ENCODE data around the gene ZNF512.
"Not testable (repeated sequence)": the region's sequence is repeated elsewhere in the genome, so short reads cannot be mapped to it uniquely, and the experiment has no call there.

DNA sequence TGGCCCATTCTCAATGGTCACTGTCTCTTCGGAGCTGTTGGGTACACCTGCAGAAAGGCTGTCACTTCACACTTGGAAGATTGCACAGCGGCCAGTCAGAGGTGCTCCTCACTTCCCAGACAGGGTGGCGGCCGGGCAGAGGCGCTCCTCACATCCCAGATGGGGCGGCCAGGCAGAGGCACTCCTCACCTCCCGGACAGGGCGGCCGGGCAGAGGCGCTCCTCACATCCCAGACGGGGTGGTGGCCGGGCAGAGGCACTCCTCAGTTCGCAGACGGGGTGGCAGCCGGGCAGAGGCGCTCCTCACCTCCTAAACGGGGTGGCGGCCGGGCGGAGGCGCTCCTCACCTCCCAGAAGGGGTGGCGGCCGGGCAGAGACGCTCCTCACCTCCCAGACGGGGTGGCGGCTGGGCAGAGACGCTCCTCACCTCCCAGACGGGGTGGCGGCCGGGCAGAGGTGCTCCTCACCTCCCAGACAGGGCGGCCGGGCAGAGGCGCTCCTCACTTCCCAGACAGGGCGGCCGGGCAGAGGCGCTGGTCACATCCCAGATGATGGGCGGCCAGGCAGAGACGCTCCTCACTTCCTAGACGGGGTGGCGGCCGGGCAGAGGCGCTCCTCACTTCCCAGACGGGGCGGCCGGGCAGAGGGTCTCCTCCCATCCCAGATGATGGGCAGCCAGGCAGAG lies 11.3 kb downstream of the ZNF512 start:
- TF ChIP-seq, protein P1, sequence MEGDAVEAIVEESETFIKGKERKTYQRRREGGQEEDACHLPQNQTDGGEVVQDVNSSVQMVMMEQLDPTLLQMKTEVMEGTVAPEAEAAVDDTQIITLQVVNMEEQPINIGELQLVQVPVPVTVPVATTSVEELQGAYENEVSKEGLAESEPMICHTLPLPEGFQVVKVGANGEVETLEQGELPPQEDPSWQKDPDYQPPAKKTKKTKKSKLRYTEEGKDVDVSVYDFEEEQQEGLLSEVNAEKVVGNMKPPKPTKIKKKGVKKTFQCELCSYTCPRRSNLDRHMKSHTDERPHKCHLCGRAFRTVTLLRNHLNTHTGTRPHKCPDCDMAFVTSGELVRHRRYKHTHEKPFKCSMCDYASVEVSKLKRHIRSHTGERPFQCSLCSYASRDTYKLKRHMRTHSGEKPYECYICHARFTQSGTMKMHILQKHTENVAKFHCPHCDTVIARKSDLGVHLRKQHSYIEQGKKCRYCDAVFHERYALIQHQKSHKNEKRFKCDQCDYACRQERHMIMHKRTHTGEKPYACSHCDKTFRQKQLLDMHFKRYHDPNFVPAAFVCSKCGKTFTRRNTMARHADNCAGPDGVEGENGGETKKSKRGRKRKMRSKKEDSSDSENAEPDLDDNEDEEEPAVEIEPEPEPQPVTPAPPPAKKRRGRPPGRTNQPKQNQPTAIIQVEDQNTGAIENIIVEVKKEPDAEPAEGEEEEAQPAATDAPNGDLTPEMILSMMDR (IDR thresholded peaks at IDR 0.05), result not testable (repeated sequence)
- TF ChIP-seq POLR2A (IDR thresholded peaks at IDR 0.05), result not testable (repeated sequence)

Measured in uterus (tissue), 2 donors.